ENCODE measurements around the gene NR2E3.

Gene NR2E3

DNA sequence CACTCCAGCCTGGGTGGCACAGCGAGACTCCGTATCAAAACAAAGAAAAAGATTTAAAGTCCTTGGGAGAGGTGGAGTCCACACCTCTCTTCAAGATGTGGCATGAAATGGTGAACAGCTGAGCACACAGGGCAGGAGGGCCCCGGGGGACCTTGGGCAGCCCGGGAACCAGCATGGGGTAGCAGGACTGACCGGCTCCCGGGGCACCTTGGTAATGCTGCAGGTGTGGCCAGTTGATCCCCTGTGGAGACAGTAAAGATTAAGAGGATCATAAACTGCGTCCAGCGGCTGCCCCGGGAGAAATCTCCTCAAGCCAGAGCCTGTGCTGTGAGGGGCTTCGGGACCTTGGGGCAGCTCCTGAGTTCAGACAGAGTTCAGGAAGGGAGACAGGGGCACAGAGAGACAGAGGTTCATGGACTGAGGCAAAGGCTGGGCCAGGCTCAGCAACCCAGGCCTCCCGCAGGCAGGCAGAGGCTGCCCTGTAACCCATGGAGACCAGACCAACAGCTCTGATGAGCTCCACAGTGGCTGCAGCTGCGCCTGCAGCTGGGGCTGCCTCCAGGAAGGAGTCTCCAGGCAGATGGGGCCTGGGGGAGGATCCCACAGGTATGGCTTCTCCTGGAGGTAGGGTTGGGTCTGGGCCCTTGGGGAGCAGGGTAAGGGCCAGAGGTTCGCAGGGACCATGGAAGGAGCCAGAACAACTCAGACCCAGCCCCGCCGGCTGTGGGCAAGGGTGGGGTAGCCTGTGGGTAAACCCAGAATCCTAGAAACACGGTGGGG lies at the start of gene NR2E3:
Gene NR2E3 (plus strand): TSS at position 299 of the 780 bp plus-strand sequence. CDS start 190 bp downstream, at position 489.
- no peak for DNase-seq (ENCODE audit: low read depth in 2 of 2)

DNA sequence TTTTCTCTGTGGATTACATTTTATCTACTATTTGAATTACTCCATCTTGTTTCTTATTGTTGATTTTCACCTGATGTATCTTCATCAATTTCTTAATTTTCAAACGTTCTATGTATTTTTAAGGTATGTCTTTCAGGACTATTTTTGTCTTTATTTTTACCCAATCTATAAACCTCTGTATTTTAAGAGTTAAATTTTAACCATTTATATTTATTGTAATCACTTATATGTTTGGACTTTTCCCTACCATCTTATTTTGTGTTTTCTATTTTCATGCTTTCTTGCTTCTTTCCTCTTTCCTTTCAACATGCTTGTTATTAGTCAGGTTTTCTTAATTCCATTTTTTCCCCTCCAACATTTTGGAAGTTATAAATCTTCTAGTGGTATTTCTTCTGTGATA lies 49.5 kb upstream of the NR2E3 start:
- DNase-seq (ENCODE audit: low read depth in 2 of 2): no peak

- DNase-seq (ENCODE audit: low read depth in 2 of 2): no peak
These were observed 48.7 kb upstream of the NR2E3 start for GRCh38 chr15:71761649-71762048.

DNA sequence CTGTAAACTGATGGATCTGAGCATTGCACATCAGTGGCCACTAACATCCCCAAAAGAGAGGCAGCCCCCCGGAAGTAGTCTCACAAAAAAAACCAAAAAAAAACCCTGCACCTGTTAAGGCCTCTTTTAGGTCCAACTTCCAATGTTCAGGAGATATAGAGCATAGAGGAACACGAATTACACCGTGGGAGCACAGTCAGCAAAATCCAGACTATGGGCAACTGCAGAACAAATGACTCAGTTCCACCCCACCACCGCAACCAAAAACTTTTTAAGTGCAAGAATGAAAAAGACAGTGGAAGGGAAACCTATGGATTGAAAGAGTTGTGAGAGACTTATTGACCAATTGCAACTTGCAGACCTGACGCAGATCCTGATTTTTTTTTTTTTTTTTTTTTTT lies 42.2 kb upstream of the NR2E3 start:
- no peak for DNase-seq (ENCODE audit: low read depth in 2 of 2)

DNA sequence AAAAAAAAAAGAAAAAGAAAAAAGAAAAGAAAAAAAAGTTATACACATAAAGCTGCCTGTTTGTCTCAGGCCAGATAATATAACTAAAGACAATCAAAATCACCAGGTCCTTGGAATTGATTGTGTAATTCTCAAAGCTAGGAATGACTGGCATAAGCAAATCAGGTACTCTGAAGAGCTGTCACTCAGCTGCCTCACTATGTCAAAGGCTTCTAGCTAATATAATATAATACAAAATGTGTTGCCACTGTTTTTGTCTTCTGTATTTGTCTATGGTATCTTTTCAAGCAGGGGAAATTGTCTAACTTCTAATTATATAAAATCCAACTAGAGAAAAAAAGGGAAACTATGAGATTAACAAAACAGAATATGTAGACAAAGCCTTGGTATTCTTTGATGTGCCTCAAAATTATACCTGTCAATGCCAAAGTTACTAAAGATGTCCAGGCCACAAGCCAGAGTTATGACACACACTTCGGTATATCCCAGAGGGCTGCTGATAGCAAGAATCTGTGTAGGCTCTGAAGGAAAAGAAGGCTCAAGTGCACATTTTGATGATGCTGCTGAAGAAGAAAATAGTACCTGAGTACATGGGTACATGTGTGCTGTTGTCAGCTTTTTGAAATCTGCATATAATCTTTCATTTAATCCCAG lies 37.0 kb upstream of the NR2E3 start:
- no peak for DNase-seq (ENCODE audit: low read depth in 2 of 2)

DNA sequence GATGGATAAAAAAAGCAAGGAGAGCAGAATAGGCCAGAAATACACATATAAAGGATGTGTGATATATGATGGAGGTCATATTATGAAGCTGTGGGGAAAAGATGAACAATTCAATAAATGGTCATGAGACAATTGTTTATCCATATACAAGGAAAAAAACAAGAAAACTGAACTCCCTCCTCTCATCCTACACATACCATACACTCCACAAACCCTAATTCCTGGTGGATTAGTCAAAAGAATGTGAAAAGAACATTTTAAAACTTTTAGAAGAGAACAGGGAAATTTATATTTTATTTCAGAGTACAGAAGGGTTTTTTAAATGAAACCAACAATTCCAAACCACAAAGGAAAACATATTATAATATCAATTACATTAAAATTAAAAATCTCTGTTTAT lies 34.5 kb upstream of the NR2E3 start:
- no peak for DNase-seq (ENCODE audit: low read depth in 2 of 2)

GRCh38 chr15:71776304-71776703 lies 34.0 kb upstream of the NR2E3 start:
- DNase-seq (ENCODE audit: low read depth in 2 of 2): no peak

DNA sequence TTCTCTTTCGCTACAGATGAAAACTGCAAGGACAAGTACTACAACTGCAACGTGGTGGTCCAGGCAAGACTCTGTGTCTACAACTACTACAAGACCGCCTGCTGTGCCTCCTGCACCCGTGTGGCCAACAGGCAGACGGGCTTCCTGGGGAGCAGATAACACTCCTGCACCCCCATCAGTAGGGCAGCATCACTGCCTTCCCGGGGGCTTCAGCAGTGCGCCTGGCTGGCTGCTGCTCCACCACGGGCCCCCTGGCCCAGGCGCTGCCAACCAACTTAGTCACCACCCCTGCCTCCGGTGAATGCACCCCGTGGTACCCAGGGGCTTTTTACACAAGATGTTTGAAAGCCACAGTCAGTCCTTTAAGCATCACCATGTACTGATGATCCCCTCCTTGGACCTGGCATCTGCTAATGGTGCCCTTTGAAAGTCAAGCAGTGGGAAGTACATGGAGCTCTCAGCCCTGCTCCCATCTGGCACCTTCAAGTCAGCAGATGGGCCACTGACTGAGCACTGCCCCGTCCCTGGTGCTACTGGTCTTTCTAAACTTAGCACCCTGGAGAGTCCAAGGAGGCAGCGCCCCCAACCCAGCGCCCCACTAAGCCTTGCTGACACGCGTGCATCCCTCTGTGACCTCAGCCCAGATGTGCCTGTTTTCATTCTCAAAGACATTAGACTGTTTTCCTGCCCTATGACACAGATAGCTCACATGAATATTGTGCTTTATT lies 33.0 kb upstream of the NR2E3 start:
- DNase-seq (ENCODE audit: low read depth in 2 of 2): no peak

GRCh38 chr15:71779073-71779797 lies 31.1 kb upstream of the NR2E3 start:
- no peak for DNase-seq (ENCODE audit: low read depth in 2 of 2)

GRCh38 chr15:71780115-71780976 lies 30.0 kb upstream of the NR2E3 start:
- no peak for DNase-seq (ENCODE audit: low read depth in 2 of 2)

DNA sequence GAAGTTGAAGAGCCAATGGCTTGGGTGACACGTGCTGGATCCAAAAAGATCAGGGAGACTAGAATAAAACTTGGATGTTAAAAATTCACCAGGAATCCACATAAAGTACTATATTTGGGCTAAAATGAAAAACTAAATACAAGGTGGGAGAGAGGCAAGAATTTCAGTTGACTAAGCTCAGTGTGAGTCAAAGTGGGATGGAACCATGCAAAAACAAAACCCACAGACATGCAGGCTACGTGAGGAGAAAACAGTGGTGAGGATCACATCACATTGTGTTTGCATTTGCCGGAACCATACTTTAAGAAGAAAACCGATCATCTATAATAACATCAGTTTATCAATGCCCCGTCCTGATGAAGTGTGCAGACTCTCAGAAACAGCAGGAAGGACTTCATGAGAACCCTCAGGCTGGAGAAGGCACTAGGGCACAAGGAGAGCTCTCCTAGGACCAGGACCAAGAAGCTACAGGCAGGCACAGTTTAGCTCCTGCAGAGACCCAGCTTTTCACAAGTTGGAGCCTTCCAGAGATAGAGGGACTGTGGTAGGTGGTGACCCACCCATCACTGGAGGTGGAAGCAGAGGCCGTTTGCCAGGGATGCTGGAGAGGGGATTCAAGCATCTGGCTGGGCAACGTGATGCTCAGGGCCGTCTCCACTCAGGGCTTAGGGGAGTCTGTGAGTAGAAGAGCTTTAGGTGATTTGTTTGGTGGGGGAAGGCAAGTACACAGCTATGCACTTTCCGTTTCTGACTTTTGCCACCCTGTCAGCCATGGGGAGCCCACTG lies 29.0 kb upstream of the NR2E3 start:
- no peak for DNase-seq (ENCODE audit: low read depth in 2 of 2)

DNA sequence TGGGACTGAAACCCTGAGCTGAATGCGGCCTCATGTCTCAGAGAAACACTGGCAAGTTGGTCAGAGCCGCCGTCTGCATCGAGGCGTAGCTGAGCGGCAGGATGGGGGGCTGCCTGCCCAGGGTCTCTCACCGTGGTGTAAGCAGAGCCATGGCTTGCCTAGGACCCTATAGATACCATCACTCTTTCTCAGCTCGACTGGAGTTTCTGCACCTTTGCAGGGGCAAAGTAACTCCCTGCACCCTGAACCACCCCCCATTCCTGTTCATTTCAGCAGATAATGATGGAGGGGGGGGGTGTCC lies 28.4 kb upstream of the NR2E3 start:
- DNase-seq (ENCODE audit: low read depth in 2 of 2): no peak

DNA sequence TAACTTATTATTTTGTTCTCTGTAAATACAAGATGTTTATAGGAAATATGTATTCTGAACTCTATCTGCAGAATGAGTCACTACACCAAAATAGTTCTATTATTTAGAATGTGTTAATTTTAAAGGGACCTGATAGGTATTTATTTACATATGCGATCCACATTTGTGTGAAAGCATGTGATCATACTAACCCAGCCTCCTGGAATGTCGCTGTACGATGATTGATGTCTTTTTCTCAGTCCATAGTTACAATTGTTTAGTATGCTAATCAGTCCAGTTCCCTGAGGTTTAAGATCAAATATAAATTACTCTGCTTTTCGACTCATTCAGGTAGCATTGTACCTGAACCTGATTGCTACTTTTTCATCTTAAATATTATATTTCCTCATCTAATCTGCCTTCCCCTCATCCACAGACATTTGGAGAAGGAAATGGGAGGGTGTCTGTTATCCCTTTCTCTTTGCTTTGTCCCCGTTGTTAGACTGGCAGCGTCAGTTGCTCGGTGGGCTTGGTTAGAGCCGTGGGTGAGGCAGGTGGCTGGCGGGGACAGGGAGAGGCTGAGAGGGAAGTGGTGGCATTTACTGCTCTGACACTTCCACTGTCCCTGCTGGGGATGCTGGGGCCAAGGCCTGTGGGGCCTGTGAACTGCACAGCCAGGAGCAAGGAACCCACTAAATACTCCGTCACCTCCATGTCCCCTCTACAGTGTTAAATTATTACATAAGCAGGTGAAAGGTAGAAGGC lies 27.8 kb upstream of the NR2E3 start:
- no peak for DNase-seq (ENCODE audit: low read depth in 2 of 2)

GRCh38 chr15:71784719-71785118 lies 25.6 kb upstream of the NR2E3 start:
- DNase-seq (ENCODE audit: low read depth in 2 of 2): no peak

DNA sequence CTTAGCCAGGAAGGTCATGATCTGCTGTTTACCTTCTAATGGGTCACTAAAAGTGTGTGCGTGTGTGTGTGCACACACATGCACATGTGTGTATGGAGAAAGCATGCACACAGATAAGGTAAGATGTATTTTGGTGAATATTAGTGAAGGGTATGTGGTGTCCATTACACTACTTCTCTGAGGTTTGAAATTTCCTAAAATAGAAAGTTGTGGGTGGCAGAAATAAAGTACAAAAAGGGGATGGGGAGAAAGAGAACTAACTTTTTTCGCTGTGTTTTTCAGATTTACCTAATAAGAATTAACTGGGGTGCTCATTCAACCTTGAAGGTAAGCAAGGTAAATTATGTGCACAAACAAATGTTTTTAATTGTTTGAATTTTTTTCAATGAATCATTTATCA lies 24.4 kb upstream of the NR2E3 start:
- DNase-seq (ENCODE audit: low read depth in 2 of 2): no peak

DNA sequence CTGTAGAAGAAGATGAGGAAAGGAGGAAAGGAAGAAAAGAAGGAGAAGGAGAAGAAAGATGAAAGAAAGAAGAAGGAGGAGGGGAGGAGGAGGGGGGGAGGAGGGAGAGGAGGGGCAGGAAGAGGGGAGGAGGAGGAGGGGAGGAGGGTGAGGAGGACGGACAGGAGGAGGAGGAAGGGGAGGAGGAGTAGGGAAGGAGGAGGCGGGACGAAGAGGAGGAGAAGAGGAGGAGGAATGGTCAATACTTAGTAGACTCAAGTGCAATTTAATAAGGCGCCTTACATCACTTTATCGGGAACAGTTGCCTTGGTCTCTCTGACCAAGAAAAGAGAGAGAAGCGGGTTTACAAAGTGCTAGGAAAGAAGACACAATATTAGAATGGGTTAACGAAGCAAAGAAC lies 23.7 kb upstream of the NR2E3 start:
- no peak for DNase-seq (ENCODE audit: low read depth in 2 of 2)

- no peak for DNase-seq (ENCODE audit: low read depth in 2 of 2)
These were observed 21.4 kb upstream of the NR2E3 start for GRCh38 chr15:71788646-71789579.

GRCh38 chr15:71789616-71790015 lies 20.7 kb upstream of the NR2E3 start:
- no peak for DNase-seq (ENCODE audit: low read depth in 2 of 2)

DNA sequence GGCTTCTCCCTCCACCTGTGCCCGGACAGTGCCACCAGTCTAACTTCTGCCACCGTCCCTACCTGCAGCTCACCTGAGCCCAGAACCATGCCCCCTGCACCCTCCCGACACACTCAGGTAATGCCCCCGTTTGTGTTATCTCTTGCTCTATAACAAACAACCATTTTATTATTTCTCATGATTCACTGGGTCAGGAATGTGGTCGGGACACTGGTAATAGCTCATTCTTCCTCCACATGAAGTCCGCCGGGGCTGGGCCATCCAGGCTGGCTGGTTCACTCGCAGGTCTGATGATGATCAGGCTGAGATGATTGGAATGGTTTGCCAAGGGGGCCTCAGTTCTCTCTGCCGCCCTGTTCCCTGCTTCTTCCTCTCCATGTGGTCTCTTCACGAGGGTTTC lies 20.3 kb upstream of the NR2E3 start:
- no peak for DNase-seq (ENCODE audit: low read depth in 2 of 2)
